BLaER1 treated with 17β-estradiol and CSF1 and Interleukin-3, amounts not matched to agents 10 nM and 100 nM (cell line): ENCODE data around the gene WDR88.
A peak's percentile ranks its signal among the peaks of the same experiment; 100 is the strongest.
"Not testable (repeated sequence)": the region's sequence is repeated elsewhere in the genome, so short reads cannot be mapped to it uniquely, and the experiment has no call there.

Experiments
- H3K27ac ChIP-seq, 11 experiments: shearing (Covaris generic); formaldehyde crosslinking; 2 replicates each; pipeline ENCODE4 v1.8.1; 2022
- H3K27me3 ChIP-seq, 11 experiments: shearing (Covaris generic); formaldehyde crosslinking; 2 replicates each; pipeline ENCODE4 v1.8.1; 2022
- H3K36me3 ChIP-seq, 11 experiments: shearing (Covaris generic); formaldehyde crosslinking; 2 replicates each; pipeline ENCODE4 v1.8.1; 2022
- H3K4me1 ChIP-seq, 10 experiments: shearing (Covaris generic); formaldehyde crosslinking; 2 replicates each; pipeline ENCODE4 v1.8.1; 2022
- H3K4me2 ChIP-seq, 11 experiments: shearing (Covaris generic); formaldehyde crosslinking; 2 replicates each; pipeline ENCODE4 v1.8.1; 2022
- H3K4me3 ChIP-seq, 10 experiments: shearing (Covaris generic); formaldehyde crosslinking; 2 replicates each; pipeline ENCODE4 v1.8.1; 2022
- H3K9ac ChIP-seq, 11 experiments: shearing (Covaris generic); formaldehyde crosslinking; 2 replicates each; pipeline ENCODE4 v1.8.1; 2022
- H3K9me3 ChIP-seq, 11 experiments: shearing (Covaris generic); formaldehyde crosslinking; replicated peaks in 1 of 11; 2 replicates each; pipeline ENCODE4 v1.8.1; 2022
- H4K20me1 ChIP-seq, 11 experiments: shearing (Covaris generic); formaldehyde crosslinking; 2 replicates each; pipeline ENCODE4 v1.8.1; 2022
- Cebpa-rat ChIP-seq, 11 experiments: shearing (Covaris generic); IDR thresholded peaks; 2 replicates each; pipeline ENCODE4 v1.8.1; 2022

WDR88 gene

GRCh38 chr19:33220735-33221134 is 88.8 kb downstream of the WDR88 start:
- Histone ChIP-seq H3K4me2 (0 out of 22 replicates have a peak overlapping the region, but pooled peaks of 1 of the 11 experiments have one; percentile 13), H3K9me3 (no peaks in the 10 kb centered on the region), H3K4me1 (peaks cover 0 to 14% (median 2%) of the 10 kb centered on the region in 10 experiments; a peak in 4 of 20 replicates), H3K9ac (no peak overlapping the region), H3K27ac (no peak overlapping the region), H3K4me3 (no peak overlapping the region), H4K20me1 (no peaks in the 10 kb centered on the region), H3K27me3 (peaks cover 0 to 4% (median 0%) of the 10 kb centered on the region in 11 experiments; a peak in 1 of 22 replicates), H3K36me3 (no peaks in the 10 kb centered on the region)
- no peak for TF ChIP-seq Cebpa-rat (IDR thresholded peaks at IDR 0.05)

- Histone ChIP-seq H4K20me1 (no peaks in the 10 kb centered on the region), H3K9ac (no peak overlapping the region), H3K4me3 (no peak overlapping the region), H3K9me3 (peaks cover 0 to 8% (median 7%) of the 10 kb centered on the region in 11 experiments; a peak in 15 of 22 replicates), H3K27ac (no peak overlapping the region), H3K36me3 (no peaks in the 10 kb centered on the region), H3K4me1 (peaks cover 0 to 14% (median 2%) of the 10 kb centered on the region in 10 experiments; a peak in 4 of 20 replicates), H3K4me2 (no peak overlapping the region), H3K27me3 (peaks cover 0 to 4% (median 0%) of the 10 kb centered on the region in 11 experiments; a peak in 3 of 22 replicates)
- no peak for TF ChIP-seq Cebpa-rat (IDR thresholded peaks at IDR 0.05)
Observed at GRCh38 chr19:33221638-33222037, 89.7 kb downstream of the WDR88 start.

GRCh38 chr19:33222255-33222654 is 90.3 kb downstream of the WDR88 start:
- H3K27ac ChIP-seq, H3K4me2 ChIP-seq, H3K4me3 ChIP-seq, H3K9ac ChIP-seq, H3K27me3 ChIP-seq, H4K20me1 ChIP-seq, H3K36me3 ChIP-seq: not testable (repeated sequence)
- H3K9me3 ChIP-seq, result peaks cover 4 to 14% (median 12%) of the 10 kb centered on the region in 11 experiments
- H3K4me1 ChIP-seq, result peaks cover 0 to 14% (median 2%) of the 10 kb centered on the region in 10 experiments; a peak in 4 of 20 replicates

GRCh38 chr19:33224694-33225457 is 93.0 kb downstream of the WDR88 start:
- Histone ChIP-seq H4K20me1 (no peaks in the 10 kb centered on the region), H3K27ac (no peak overlapping the region), H3K4me3 (no peak overlapping the region), H3K9ac (no peak overlapping the region), H3K4me2 (no peak overlapping the region), H3K27me3 (peaks cover 0 to 4% (median 0%) of the 10 kb centered on the region in 11 experiments; a peak in 3 of 22 replicates), H3K9me3 (peaks cover 27 to 38% (median 35%) of the 10 kb centered on the region in 11 experiments), H3K4me1 (0 out of 20 replicates have a peak, but pooled peaks cover 0 to 7% (median 0%) of the 10 kb centered on the region in 10 experiments), H3K36me3 (no peaks in the 10 kb centered on the region)
- no peak for TF ChIP-seq Cebpa-rat (IDR thresholded peaks at IDR 0.05)
